CD4-positive, CD25-positive, alpha-beta regulatory T cell (primary cell): ENCODE measurements around the gene FOSL1. TPM values are rescaled to one million over a fixed set of nuclear protein-coding genes. Genes with fewer than 3 reads are reported as not detected.

ENCODE experiments used
- ATAC-seq, 2 donors: fragments of 150-1000 bp; cut with Tn5 transposase; one replicate each; pipeline ENCODE4 v1.10.0; 2021; ENCODE audit warnings: low read depth in 2 of 2, moderate number of reproducible peaks in 2 of 2, moderate library complexity in 1 of 2
- DNase-seq, 3 donors: peaks; one replicate each; pipeline versions ENCODE4 v3.0.0 to v3.0.0-alpha.2; 2012 to 2022; ENCODE audit warnings: mixed read lengths in 1 of 3
- H3K27ac ChIP-seq: one replicate; pipeline ENCODE4 v1.7.0; 2013; ENCODE audit warnings: mild to moderate bottlenecking, low read length; ENCODE audit not compliant: insufficient read depth, poor library complexity, severe bottlenecking
- H3K27me3 ChIP-seq: one replicate; pipeline ENCODE4 v1.7.0; 2013; ENCODE audit warnings: low read length; ENCODE audit not compliant: control insufficient read depth, insufficient read depth
- H3K36me3 ChIP-seq: one replicate; pipeline ENCODE4 v1.7.0; 2013; ENCODE audit warnings: mild to moderate bottlenecking, low read length, moderate library complexity; ENCODE audit not compliant: control insufficient read depth, insufficient read depth
- H3K4me1 ChIP-seq: 2 replicates; pipeline ENCODE4 v1.7.0; 2013; ENCODE audit warnings: mild to moderate bottlenecking, low read length; ENCODE audit not compliant: insufficient read depth, control insufficient read depth, poor library complexity, severe bottlenecking
- H3K4me3 ChIP-seq: one replicate; pipeline ENCODE4 v1.7.0; 2013; ENCODE audit warnings: low read depth, mild to moderate bottlenecking, low read length, moderate library complexity
- H3K9me3 ChIP-seq, 2 experiments: 1 replicate in 1 of 2; 2 replicates in 1 of 2; pipeline ENCODE4 v1.7.0; 2013; ENCODE audit warnings: low read length in 2 of 2, mild to moderate bottlenecking in 1 of 2, moderate library complexity in 1 of 2; ENCODE audit not compliant: control insufficient read depth in 2 of 2
- H3K27ac Mint-ChIP-seq, 3 donors: one replicate each; pipeline ENCODE4 v1.8.0; 2020 to 2022; ENCODE audit warnings: mild to moderate bottlenecking in 3 of 3, mixed read lengths in 3 of 3, moderate library complexity in 2 of 3
- H3K27me3 Mint-ChIP-seq: one replicate; pipeline ENCODE4 v1.8.0; 2022; ENCODE audit warnings: mild to moderate bottlenecking, mixed read lengths
- H3K36me3 Mint-ChIP-seq: one replicate; pipeline ENCODE4 v1.8.0; 2020; ENCODE audit warnings: mixed read lengths
- H3K4me1 Mint-ChIP-seq, 4 donors: one replicate each; pipeline ENCODE4 v1.8.0; 2020 to 2022; ENCODE audit warnings: mixed read lengths in 4 of 4, mild to moderate bottlenecking in 1 of 4
- H3K4me3 Mint-ChIP-seq, 4 donors: one replicate each; pipeline ENCODE4 v1.8.0; 2020 to 2022; ENCODE audit warnings: mild to moderate bottlenecking in 4 of 4, mixed read lengths in 4 of 4, moderate library complexity in 3 of 4
- H3K9me3 Mint-ChIP-seq, 7 donors: one replicate each; pipeline ENCODE4 v1.8.0; 2020 to 2022; ENCODE audit warnings: mixed read lengths in 7 of 7, mild to moderate bottlenecking in 3 of 7, moderate library complexity in 2 of 7
- polyA plus RNA-seq, 4 donors: library from polyadenylated mRNA; unstranded; fragments of 300-500 nt; fragmentation: Illumina TruSeq; gene quantifications; one replicate each; pipeline ENCODE4 v1.2.3, GENCODE V29; 2021
- total RNA-seq: library from RNA; stranded (reverse); gene quantifications from one replicate; pipeline ENCODE4 v1.2.3, GENCODE V29; 2022

The FOSL1 gene
- total and polyA plus RNA-seq, 5 donors from 2014 or later = 2.7 TPM; not detected in 4

GRCh38 chr11:65919141-65919572, 19.0 kb upstream of the FOSL1 start, which contains the start of gene DRAP1:
Gene DRAP1, plus strand, starts transcription at chr11:65919426. Its CDS starts 76 bp downstream, at chr11:65919502.
- H3K9me3 Mint-ChIP-seq = no peaks in the 10 kb centered on the region
- H3K27me3 Mint-ChIP-seq = no peaks in the 10 kb centered on the region
- peak; percentile 91 for ATAC-seq
- peak within 1 kb of the TSS; percentile 90 to 98 (median 94) for H3K4me3 Mint-ChIP-seq
- H3K4me1 ChIP-seq = peaks cover 46% of the 10 kb centered on the region
- H3K36me3 ChIP-seq = peaks cover 13% of the 10 kb centered on the region
- peak; percentile 97 to 99 (median 99) for DNase-seq
- peak within 1 kb of the TSS; percentile 81 for H3K27ac ChIP-seq
- H3K4me1 Mint-ChIP-seq = peaks cover 0 to 58% (median 25%) of the 10 kb centered on the region in 4 donors
- peaks cover 16% of the 10 kb centered on the region for H3K36me3 Mint-ChIP-seq
- no peaks in the 10 kb centered on the region for H3K9me3 ChIP-seq
- peak within 1 kb of the TSS; percentile 86 to 97 (median 92) for H3K27ac Mint-ChIP-seq
- peak within 1 kb of the TSS; percentile 85 for H3K4me3 ChIP-seq
- H3K27me3 ChIP-seq = no peaks in the 10 kb centered on the region

GRCh38 chr11:65918211-65919140, 18.3 kb upstream of the FOSL1 start, which contains the start of gene C11orf68:
Gene C11orf68, minus strand, starts transcription at chr11:65919062. Its CDS starts 31 bp downstream, at chr11:65919031.
- H3K27me3 Mint-ChIP-seq = no peaks in the 10 kb centered on the region
- peak; percentile 75 to 77 for ATAC-seq
- Histone ChIP-seq H3K4me3 (peak within 1 kb of the TSS; percentile 85), H3K27ac (peak within 1 kb of the TSS; percentile 81), H3K9me3 (no peaks in the 10 kb centered on the region), H3K4me1 (peaks cover 46% of the 10 kb centered on the region), H3K36me3 (peaks cover 13% of the 10 kb centered on the region), H3K27me3 (no peaks in the 10 kb centered on the region)
- peaks cover 0 to 57% (median 25%) of the 10 kb centered on the region in 4 donors for H3K4me1 Mint-ChIP-seq
- H3K4me3 Mint-ChIP-seq = peak within 1 kb of the TSS; percentile 90 to 98 (median 94)
- peak within 1 kb of the TSS; percentile 86 to 97 (median 92) for H3K27ac Mint-ChIP-seq
- DNase-seq = peak in 1 of 3 donors; percentile 52
- peaks cover 15% of the 10 kb centered on the region for H3K36me3 Mint-ChIP-seq
- H3K9me3 Mint-ChIP-seq = no peaks in the 10 kb centered on the region

GRCh38 chr11:65917434-65918210, 17.4 kb upstream of the FOSL1 start:
- Histone ChIP-seq H3K4me3 (peak overlapping the region; percentile 85), H3K36me3 (peaks cover 8% of the 10 kb centered on the region), H3K4me1 (peaks cover 46% of the 10 kb centered on the region), H3K27ac (peak overlapping the region; percentile 78), H3K27me3 (no peaks in the 10 kb centered on the region), H3K9me3 (no peaks in the 10 kb centered on the region)
- DNase-seq = no peak
- H3K27ac Mint-ChIP-seq = peak overlapping the region in 2 of 3 donors; percentile 84 to 90
- H3K4me1 Mint-ChIP-seq = peaks cover 0 to 50% (median 23%) of the 10 kb centered on the region in 4 donors
- peaks cover 7% of the 10 kb centered on the region for H3K36me3 Mint-ChIP-seq
- ATAC-seq = no peak
- H3K9me3 Mint-ChIP-seq = no peaks in the 10 kb centered on the region
- H3K4me3 Mint-ChIP-seq = peak overlapping the region; percentile 89 to 98 (median 92)
- H3K27me3 Mint-ChIP-seq = no peaks in the 10 kb centered on the region

- H3K27ac Mint-ChIP-seq = peak overlapping the region in 2 of 3 donors; percentile 69 to 89
- peaks cover 2% of the 10 kb centered on the region for H3K36me3 ChIP-seq
- no peaks in the 10 kb centered on the region for H3K9me3 Mint-ChIP-seq
- peak overlapping the region; percentile 88 to 93 (median 90) for H3K4me3 Mint-ChIP-seq
- peaks cover 0 to 44% (median 20%) of the 10 kb centered on the region in 4 donors for H3K4me1 Mint-ChIP-seq
- no peak for DNase-seq
- ATAC-seq = no peak
- H3K4me3 ChIP-seq = no peak overlapping the region
- H3K36me3 Mint-ChIP-seq = peaks cover 1% of the 10 kb centered on the region
- no peak overlapping the region for H3K27ac ChIP-seq
- no peaks in the 10 kb centered on the region for H3K27me3 Mint-ChIP-seq
- no peaks in the 10 kb centered on the region for H3K27me3 ChIP-seq
- H3K9me3 ChIP-seq = no peaks in the 10 kb centered on the region
- peaks cover 46% of the 10 kb centered on the region for H3K4me1 ChIP-seq
Measured at GRCh38 chr11:65917077-65917433, 16.9 kb upstream of the FOSL1 start.

- DNase-seq (no peak), ATAC-seq (no peak)
- no peaks in the 10 kb centered on the region for H3K36me3 ChIP-seq
- Mint-ChIP-seq H3K4me1 (peaks cover 0 to 43% (median 18%) of the 10 kb centered on the region in 4 donors), H3K36me3 (no peaks in the 10 kb centered on the region), H3K27ac (peak overlapping the region in 2 of 3 donors; percentile 31 to 32), H3K4me3 (peak overlapping the region; percentile 88 to 93 (median 90)), H3K27me3 (peaks cover 6% of the 10 kb centered on the region), H3K9me3 (no peaks in the 10 kb centered on the region)
- H3K27ac ChIP-seq = no peak overlapping the region
- no peak overlapping the region for H3K4me3 ChIP-seq
- H3K9me3 ChIP-seq = no peaks in the 10 kb centered on the region
- H3K27me3 ChIP-seq = no peaks in the 10 kb centered on the region
- peaks cover 46% of the 10 kb centered on the region for H3K4me1 ChIP-seq
Measured at GRCh38 chr11:65916391-65916790, 16.2 kb upstream of the FOSL1 start.

GRCh38 chr11:65915821-65916251, 15.6 kb upstream of the FOSL1 start:
- Mint-ChIP-seq H3K9me3 (no peaks in the 10 kb centered on the region), H3K36me3 (no peaks in the 10 kb centered on the region), H3K27me3 (peaks cover 7% of the 10 kb centered on the region), H3K4me3 (peak overlapping the region in 1 of 4 donors; percentile 88), H3K4me1 (peaks cover 0 to 43% (median 18%) of the 10 kb centered on the region in 4 donors), H3K27ac (no peak overlapping the region)
- H3K36me3 ChIP-seq = no peaks in the 10 kb centered on the region
- H3K4me1 ChIP-seq = peaks cover 41% of the 10 kb centered on the region
- DNase-seq (no peak), ATAC-seq (no peak)
- H3K4me3 ChIP-seq = no peak overlapping the region
- H3K27ac ChIP-seq = no peak overlapping the region
- no peaks in the 10 kb centered on the region for H3K9me3 ChIP-seq
- no peaks in the 10 kb centered on the region for H3K27me3 ChIP-seq

- Mint-ChIP-seq H3K4me3 (peak overlapping the region in 2 of 4 donors; percentile 73 to 83), H3K27me3 (peaks cover 7% of the 10 kb centered on the region), H3K27ac (peak overlapping the region in 2 of 3 donors; percentile 62 to 77), H3K9me3 (no peaks in the 10 kb centered on the region), H3K4me1 (peaks cover 0 to 38% (median 18%) of the 10 kb centered on the region in 4 donors), H3K36me3 (no peaks in the 10 kb centered on the region)
- ATAC-seq = no peak
- Histone ChIP-seq H3K4me3 (no peak overlapping the region), H3K27me3 (no peaks in the 10 kb centered on the region), H3K4me1 (peaks cover 35% of the 10 kb centered on the region), H3K9me3 (no peaks in the 10 kb centered on the region), H3K27ac (no peak overlapping the region), H3K36me3 (no peaks in the 10 kb centered on the region)
- no peak for DNase-seq
Measured at GRCh38 chr11:65915101-65915820, 15.1 kb upstream of the FOSL1 start.
